Measurements from ENCODE around the gene MOBP. TPM values are rescaled to one million over a fixed set of nuclear protein-coding genes. Genes with fewer than 3 reads are reported as not detected.
A peak's percentile ranks its signal among the peaks of the same experiment; 100 is the strongest.

The MOBP gene
- total RNA-seq, 1 donor from 2014 or later = not detected

GRCh38 chr3:39499651-39500273, 32.3 kb downstream of the MOBP start:
- no peak for ATAC-seq

- no peak for ATAC-seq
Observed at GRCh38 chr3:39501059-39501458, 33.6 kb downstream of the MOBP start.

GRCh38 chr3:39501968-39502837, 34.7 kb downstream of the MOBP start:
- peak; percentile 31 for ATAC-seq

- ATAC-seq = no peak
Observed at GRCh38 chr3:39502838-39503145, 35.3 kb downstream of the MOBP start.

- no peak for ATAC-seq
Observed at GRCh38 chr3:39505866-39506742, 38.6 kb downstream of the MOBP start.

- no peak for ATAC-seq
Observed at GRCh38 chr3:39506863-39507262, 39.4 kb downstream of the MOBP start.

- no peak for ATAC-seq
Observed at GRCh38 chr3:39513791-39514369, 46.4 kb downstream of the MOBP start.

GRCh38 chr3:39515681-39516441, 48.4 kb downstream of the MOBP start:
- ATAC-seq = no peak

- no peak for ATAC-seq
Observed at GRCh38 chr3:39519103-39519502, 51.6 kb downstream of the MOBP start.

- ATAC-seq = no peak
Observed at GRCh38 chr3:39519554-39520288, 52.2 kb downstream of the MOBP start.

- ATAC-seq = no peak
Observed at GRCh38 chr3:39521456-39521855, 54.0 kb downstream of the MOBP start.

GRCh38 chr3:39524107-39524506, 56.6 kb downstream of the MOBP start:
- no peak for ATAC-seq

GRCh38 chr3:39528844-39529243, 61.4 kb downstream of the MOBP start:
- ATAC-seq = no peak

- no peak for ATAC-seq
Observed at GRCh38 chr3:39529577-39529976, 62.1 kb downstream of the MOBP start.

GRCh38 chr3:39531066-39531465, 63.6 kb downstream of the MOBP start:
- ATAC-seq = no peak

GRCh38 chr3:39531665-39532064, 64.2 kb downstream of the MOBP start:
- peak; percentile 96 for ATAC-seq

- no peak for ATAC-seq
Observed at GRCh38 chr3:39532777-39533176, 65.3 kb downstream of the MOBP start.

GRCh38 chr3:39533226-39533625, 65.7 kb downstream of the MOBP start:
- ATAC-seq = no peak

- peak; percentile 36 for ATAC-seq
Observed at GRCh38 chr3:39540162-39540921, 72.9 kb downstream of the MOBP start.

- ATAC-seq = no peak
Observed at GRCh38 chr3:39541442-39541841, 74.0 kb downstream of the MOBP start.

- ATAC-seq = no peak
Observed at GRCh38 chr3:39541917-39542329, 74.4 kb downstream of the MOBP start.
